HG03354 (cell line): Measurements from ENCODE around the gene FOXO4.

Experiments
- ATAC-seq: cut with Tn5 transposase; IDR thresholded peaks from one replicate; pipeline ENCODE4 v1.9.1; 2021; ENCODE audit warnings: mild to moderate bottlenecking; ENCODE audit not compliant: unreplicated experiment, poor library complexity, severe bottlenecking

Gene FOXO4

GRCh38 chrX:71098302-71098701 is 2.7 kb downstream of the FOXO4 start:
- peak; percentile 37 for ATAC-seq

GRCh38 chrX:71098951-71099506 is 3.4 kb downstream of the FOXO4 start:
- ATAC-seq = no peak

GRCh38 chrX:71099736-71100135 is 4.1 kb downstream of the FOXO4 start:
- ATAC-seq = no peak

DNA sequence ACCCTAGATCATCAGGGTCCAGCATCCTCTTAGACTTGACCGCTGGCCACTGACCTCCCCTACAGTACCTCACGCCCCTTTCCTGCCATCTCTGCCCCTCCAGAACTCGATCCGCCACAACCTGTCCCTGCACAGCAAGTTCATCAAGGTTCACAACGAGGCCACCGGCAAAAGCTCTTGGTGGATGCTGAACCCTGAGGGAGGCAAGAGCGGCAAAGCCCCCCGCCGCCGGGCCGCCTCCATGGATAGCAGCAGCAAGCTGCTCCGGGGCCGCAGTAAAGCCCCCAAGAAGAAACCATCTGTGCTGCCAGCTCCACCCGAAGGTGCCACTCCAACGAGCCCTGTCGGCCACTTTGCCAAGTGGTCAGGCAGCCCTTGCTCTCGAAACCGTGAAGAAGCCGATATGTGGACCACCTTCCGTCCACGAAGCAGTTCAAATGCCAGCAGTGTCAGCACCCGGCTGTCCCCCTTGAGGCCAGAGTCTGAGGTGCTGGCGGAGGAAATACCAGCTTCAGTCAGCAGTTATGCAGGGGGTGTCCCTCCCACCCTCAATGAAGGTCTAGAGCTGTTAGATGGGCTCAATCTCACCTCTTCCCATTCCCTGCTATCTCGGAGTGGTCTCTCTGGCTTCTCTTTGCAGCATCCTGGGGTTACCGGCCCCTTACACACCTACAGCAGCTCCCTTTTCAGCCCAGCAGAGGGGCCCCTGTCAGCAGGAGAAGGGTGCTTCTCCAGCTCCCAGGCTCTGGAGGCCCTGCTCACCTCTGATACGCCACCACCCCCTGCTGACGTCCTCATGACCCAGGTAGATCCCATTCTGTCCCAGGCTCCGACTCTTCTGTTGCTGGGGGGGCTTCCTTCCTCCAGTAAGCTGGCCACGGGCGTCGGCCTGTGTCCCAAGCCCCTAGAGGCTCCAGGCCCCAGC is 5.2 kb downstream of the FOXO4 start:
- ATAC-seq = no peak

DNA sequence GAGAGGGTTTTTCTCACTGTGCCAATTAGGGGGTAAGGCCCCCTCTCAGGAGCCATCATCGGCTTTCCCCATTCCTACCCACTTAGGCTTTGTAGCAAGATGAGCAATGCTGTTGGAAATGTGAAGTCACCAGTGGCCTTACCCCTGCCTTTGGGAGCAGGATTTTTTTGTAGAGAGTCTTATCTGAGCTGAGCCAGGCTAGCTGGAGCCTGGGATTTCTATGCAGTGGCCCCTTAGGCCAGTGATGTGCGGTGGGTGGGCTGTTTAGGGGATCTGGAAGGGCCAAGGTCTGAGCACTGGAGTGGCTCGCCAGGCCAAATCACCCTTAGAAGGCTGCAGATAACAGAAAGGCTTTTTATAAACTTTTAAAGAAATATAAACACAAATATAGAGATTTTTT is 6.6 kb downstream of the FOXO4 start:
- no peak for ATAC-seq

- ATAC-seq = peak; percentile 42
Observed at GRCh38 chrX:71103110-71103983, 7.7 kb downstream of the FOXO4 start.

- no peak for ATAC-seq
Observed at GRCh38 chrX:71105628-71106027, 10.0 kb downstream of the FOXO4 start.

- ATAC-seq = no peak
Observed at GRCh38 chrX:71106427-71106826, 10.8 kb downstream of the FOXO4 start, which contains the start of gene CXorf65. Gene CXorf65, minus strand, starts transcription at chrX:71106740. Its CDS starts 184 bp downstream, at chrX:71106556.

- ATAC-seq = no peak
Observed at GRCh38 chrX:71107245-71107644, 11.6 kb downstream of the FOXO4 start.

- ATAC-seq = no peak
Observed at GRCh38 chrX:71107762-71108360, 12.2 kb downstream of the FOXO4 start.

- ATAC-seq = no peak
Observed at GRCh38 chrX:71109051-71109450, 13.4 kb downstream of the FOXO4 start.

DNA sequence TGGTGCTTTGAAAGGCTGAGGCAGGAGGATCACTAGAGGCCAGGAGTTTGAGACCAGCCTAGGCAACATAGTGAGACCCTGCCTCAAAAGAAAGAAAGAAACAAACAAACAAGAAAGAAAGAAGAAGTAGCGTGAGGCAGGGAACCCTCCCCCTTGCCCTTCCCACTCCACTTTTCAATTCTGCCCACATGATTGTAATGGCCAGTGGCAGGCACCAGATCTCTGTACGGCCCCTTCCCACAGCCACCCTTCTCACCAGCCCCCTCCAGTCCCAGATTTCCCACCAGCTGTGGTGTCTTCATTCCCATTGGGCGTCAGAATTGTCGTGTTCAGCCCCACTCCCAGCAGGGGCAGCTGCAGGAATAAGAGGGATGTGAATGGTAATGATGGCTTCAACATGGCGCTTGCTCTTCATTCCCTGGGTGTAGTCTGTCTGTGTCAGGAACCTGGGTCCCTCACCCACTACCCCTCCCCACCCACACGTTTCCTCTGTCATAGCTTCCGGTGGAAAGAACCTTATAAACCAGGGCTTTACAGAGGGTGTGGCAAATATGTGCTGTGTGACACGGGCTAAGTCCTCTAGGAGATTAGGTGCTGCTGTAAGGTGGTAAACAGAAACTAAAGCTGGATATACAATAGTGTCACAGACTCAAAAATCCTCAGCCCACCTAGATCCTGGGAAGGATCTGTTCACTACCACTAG is 15.6 kb downstream of the FOXO4 start, which contains the start of gene IL2RG:
Gene IL2RG, minus strand, starts transcription at position 437 of the 703 bp plus-strand sequence. Its CDS starts 38 bp downstream, at position 399.
- ATAC-seq = peak; percentile 91

DNA sequence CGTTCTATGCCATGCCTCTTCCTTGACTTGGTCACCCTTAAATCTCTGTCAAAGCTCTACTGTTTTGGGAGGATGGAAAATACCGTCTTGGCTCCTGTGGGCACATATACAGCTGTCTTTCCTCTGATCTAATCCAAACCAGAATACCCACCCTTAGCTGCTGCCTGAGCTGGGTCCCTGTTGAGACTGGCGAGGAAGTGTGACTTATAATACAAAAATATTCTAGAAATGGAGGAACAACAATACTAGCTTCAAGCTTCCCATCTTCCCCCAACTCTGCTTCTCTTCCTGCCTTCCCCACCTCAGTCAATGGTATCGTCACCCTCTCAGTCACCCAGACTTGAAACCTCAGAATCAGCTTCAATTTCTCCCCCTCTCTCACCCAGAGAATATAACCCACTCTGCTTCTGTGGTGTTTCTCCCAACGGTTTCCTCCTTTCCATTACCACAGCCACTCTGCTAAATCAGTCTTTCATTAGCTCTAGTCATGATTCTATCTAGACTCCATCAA is 16.3 kb downstream of the FOXO4 start:
- peak; percentile 7 for ATAC-seq

GRCh38 chrX:71117358-71117757 is 21.7 kb downstream of the FOXO4 start:
- no peak for ATAC-seq

DNA sequence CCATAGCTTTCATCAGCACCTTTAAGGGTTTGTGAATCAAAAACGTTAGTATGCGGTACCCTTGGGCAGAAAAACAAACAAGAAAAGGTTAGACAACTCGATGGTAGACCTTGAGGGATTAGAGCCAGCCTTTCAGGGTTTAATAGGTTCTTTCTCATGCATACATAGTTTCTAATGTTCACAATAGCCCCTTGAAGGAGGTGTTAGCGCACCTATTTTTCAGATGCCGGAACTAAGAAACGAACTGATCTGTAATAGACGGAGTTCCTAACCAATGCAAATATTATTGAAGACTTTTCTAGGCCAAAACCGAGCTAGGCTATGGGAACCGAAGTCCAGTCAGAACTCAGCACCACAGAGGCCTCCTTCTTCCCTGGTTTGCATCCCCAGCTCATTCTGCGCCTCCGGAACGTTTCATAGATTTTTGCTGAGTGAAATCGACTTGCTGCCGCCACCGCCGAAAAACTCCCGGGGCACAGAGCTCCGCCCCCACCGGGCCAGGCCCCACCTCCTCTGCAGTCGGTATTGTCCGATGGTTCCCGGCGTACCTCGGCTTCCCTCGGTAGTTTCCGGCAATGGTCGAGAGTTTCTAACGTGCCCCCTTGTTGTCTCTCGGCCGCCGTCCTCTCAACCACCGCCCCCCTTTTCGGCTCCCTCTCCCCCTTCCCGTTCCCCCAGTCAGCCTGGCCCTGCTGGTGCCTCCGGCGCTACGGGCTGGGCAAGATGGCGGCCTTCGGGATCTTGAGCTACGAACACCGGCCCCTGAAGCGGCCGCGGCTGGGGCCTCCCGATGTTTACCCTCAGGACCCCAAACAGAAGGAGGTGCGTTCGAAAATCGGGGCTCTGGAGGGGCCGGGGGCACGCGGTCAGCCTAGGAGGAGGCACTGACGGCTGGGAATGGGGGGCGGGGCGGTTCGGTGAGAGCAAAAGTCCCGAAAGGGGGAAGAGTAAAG is 22.7 kb downstream of the FOXO4 start, which contains the start of gene MED12:
Gene MED12, plus strand, starts transcription at position 565 of the 953 bp plus-strand sequence. Its CDS starts 159 bp downstream, at position 724.
- ATAC-seq = peak; percentile 93

DNA sequence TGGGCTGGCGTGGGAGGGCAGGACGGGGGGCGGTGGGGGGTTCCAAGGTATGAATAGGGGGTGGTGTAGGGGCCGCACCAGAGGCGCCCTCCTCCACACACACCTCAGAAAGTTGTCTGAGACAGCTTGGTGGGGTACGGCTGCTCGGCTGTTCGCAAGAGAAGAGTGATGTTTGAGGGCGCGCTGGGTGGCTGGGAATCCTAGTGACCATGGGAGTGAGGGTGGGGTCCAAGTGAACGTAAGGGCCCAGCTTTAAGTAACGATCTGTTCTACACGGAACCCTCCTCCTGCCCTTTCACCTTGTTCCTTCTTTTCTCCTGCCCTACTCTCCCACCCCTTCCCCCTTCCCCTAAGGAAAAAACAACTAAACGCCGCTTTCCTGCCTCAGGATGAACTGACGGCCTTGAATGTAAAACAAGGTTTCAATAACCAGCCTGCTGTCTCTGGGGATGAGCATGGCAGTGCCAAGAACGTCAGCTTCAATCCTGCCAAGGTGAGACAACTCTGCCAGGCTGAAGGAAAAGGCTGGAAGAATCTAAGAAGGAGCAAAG is 23.4 kb downstream of the FOXO4 start:
- ATAC-seq = no peak

DNA sequence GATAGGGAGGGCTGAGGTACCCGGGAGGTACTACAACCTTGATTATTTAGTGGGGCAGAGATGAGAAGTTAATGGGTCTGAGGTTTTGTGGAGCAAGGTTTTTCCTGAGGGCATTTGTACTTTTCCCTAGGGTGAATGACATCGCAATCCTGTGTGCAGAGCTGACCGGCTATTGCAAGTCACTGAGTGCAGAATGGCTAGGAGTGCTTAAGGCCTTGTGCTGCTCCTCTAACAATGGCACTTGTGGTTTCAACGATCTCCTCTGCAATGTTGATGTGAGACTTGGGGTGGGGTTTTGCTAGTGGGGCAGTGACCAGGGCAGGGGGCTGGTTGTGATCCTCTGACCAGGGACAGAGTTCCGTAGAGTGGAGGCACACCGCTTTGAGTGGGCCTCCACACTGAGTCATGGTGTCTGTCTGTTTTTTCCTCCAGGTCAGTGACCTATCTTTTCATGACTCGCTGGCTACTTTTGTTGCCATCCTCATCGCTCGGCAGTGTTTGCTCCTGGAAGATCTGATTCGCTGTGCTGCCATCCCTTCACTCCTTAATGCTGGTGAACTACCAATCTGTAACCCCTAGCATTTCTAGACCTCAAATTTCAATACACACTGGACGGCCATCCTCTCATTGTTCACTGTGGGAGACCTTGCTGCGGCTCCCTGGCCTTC is 32.6 kb downstream of the FOXO4 start:
- ATAC-seq = no peak
